Measurements from ENCODE around the gene ARID2. TPM values are rescaled to one million over a fixed set of nuclear protein-coding genes. Genes with fewer than 3 reads are reported as not detected.

The ARID2 gene
- total and polyA plus RNA-seq, 4 donors, result 1.8 to 17.8 (median 13.2) TPM

- no peaks in the 10 kb centered on the region for H3K27me3 ChIP-seq (ENCODE audit: control insufficient read depth in 4 of 4, insufficient read depth in 4 of 4, low read length in 3 of 4)
- H3K9ac ChIP-seq (ENCODE audit: low read depth in 1 of 2, low read length in 2 of 2), result no peak overlapping the region
- peaks cover 0 to 13% (median 10%) of the 10 kb centered on the region in 4 donors for H3K9me3 ChIP-seq (ENCODE audit: control insufficient read depth in 4 of 4, low read length in 3 of 4)
- 97% methylated on average over 7 of the region's 7 CpGs for WGBS
- no peaks in the 10 kb centered on the region for H3K4me1 ChIP-seq (ENCODE audit: control insufficient read depth in 4 of 4, insufficient read depth in 4 of 4, low read length in 3 of 4)
- H3K36me3 ChIP-seq (ENCODE audit: control insufficient read depth in 4 of 4, insufficient read depth in 3 of 4, low read depth in 1 of 4, low read length in 3 of 4), result no peaks in the 10 kb centered on the region
- no peak overlapping the region for H3K27ac ChIP-seq (ENCODE audit: low read depth in 1 of 2, low read length in 2 of 2)
- no peak for DNase-seq (ENCODE audit: low spot score)
- TF ChIP-seq EGR1 (IDR thresholded peaks at IDR 0.05; ENCODE audit: low read depth in 2 of 2) (no peak), NR2F2 (IDR thresholded peaks at IDR 0.05) (no peak), FOXA2 (IDR thresholded peaks at IDR 0.05) (no peak), ATF3 (IDR thresholded peaks at IDR 0.05) (no peak), JUND (IDR thresholded peaks at IDR 0.05) (no peak), CTCF (IDR thresholded peaks at IDR 0.05; ENCODE audit: low read depth, low read length, missing input control) (no peak), RXRA (IDR thresholded peaks at IDR 0.05) (no peak), YY1 (IDR thresholded peaks at IDR 0.05) (no peak), HNF4G (IDR thresholded peaks at IDR 0.05) (no peak), FOXA1 (IDR thresholded peaks at IDR 0.05) (no peak), GABPA (IDR thresholded peaks at IDR 0.05 in 1 of 2, conservative IDR thresholded peaks at IDR 0.05 in 1 of 2) (no peak), MAX (IDR thresholded peaks at IDR 0.05) (no peak), ZBTB33 (IDR thresholded peaks at IDR 0.05) (no peak), RAD21 (IDR thresholded peaks at IDR 0.05) (no peak), REST (IDR thresholded peaks at IDR 0.05) (no peak)
- peak overlapping the region in 1 of 3 donors; percentile 5 for H3K4me3 ChIP-seq (ENCODE audit: low read depth in 1 of 3, low read length in 3 of 3)
Observed at GRCh38 chr12:45696049-45696448, 33.5 kb upstream of the ARID2 start.

- H3K9ac ChIP-seq (ENCODE audit: low read depth in 1 of 2, low read length in 2 of 2), result no peak overlapping the region
- WGBS, result 77% methylated on average over 6 of the region's 6 CpGs
- no peaks in the 10 kb centered on the region for H3K27me3 ChIP-seq (ENCODE audit: control insufficient read depth in 4 of 4, insufficient read depth in 4 of 4, low read length in 3 of 4)
- DNase-seq (ENCODE audit: low spot score), result no peak
- H3K4me3 ChIP-seq (ENCODE audit: low read depth in 1 of 3, low read length in 3 of 3), result no peak overlapping the region
- peaks cover 0 to 13% (median 10%) of the 10 kb centered on the region in 4 donors for H3K9me3 ChIP-seq (ENCODE audit: control insufficient read depth in 4 of 4, low read length in 3 of 4)
- no peaks in the 10 kb centered on the region for H3K36me3 ChIP-seq (ENCODE audit: control insufficient read depth in 4 of 4, insufficient read depth in 3 of 4, low read depth in 1 of 4, low read length in 3 of 4)
- no peaks in the 10 kb centered on the region for H3K4me1 ChIP-seq (ENCODE audit: control insufficient read depth in 4 of 4, insufficient read depth in 4 of 4, low read length in 3 of 4)
- H3K27ac ChIP-seq (ENCODE audit: low read depth in 1 of 2, low read length in 2 of 2), result no peak overlapping the region
- TF ChIP-seq RAD21 (IDR thresholded peaks at IDR 0.05) (no peak), FOXA2 (IDR thresholded peaks at IDR 0.05) (no peak), ATF3 (IDR thresholded peaks at IDR 0.05) (no peak), TAF1 (conservative IDR thresholded peaks at IDR 0.05) (no peak), HNF4G (IDR thresholded peaks at IDR 0.05) (no peak), FOXA1 (IDR thresholded peaks at IDR 0.05) (no peak), EGR1 (IDR thresholded peaks at IDR 0.05; ENCODE audit: low read depth in 2 of 2) (no peak), YY1 (IDR thresholded peaks at IDR 0.05) (no peak), CTCF (IDR thresholded peaks at IDR 0.05; ENCODE audit: low read depth, low read length, missing input control) (no peak), JUND (IDR thresholded peaks at IDR 0.05) (no peak), SP1 (IDR thresholded peaks at IDR 0.05) (no peak), ZBTB33 (IDR thresholded peaks at IDR 0.05) (no peak), MAX (IDR thresholded peaks at IDR 0.05) (no peak), NR2F2 (IDR thresholded peaks at IDR 0.05) (no peak), HNF4A (conservative IDR thresholded peaks at IDR 0.05) (no peak)
Observed at GRCh38 chr12:45697371-45697770, 32.1 kb upstream of the ARID2 start.
